Cerebellar cortex (tissue), 1 donor: ENCODE results near the gene WDR41.

Source experiments
- DNase-seq: peaks from one replicate; pipeline ENCODE4 v3.0.0-alpha.2; 2015; ENCODE audit warnings: low spot score

Gene WDR41

GRCh38 chr5:77448831-77449230, 43.3 kb downstream of the WDR41 start:
- DNase-seq = no peak

- no peak for DNase-seq
Observed at GRCh38 chr5:77444356-77444755, 47.8 kb downstream of the WDR41 start.

- DNase-seq = no peak
Observed at GRCh38 chr5:77443670-77444069, 48.4 kb downstream of the WDR41 start.

GRCh38 chr5:77438071-77438470, 54.0 kb downstream of the WDR41 start:
- peak; percentile 90 for DNase-seq

- DNase-seq = peak; percentile 56
Observed at GRCh38 chr5:77437194-77437593, 54.9 kb downstream of the WDR41 start.

GRCh38 chr5:77431719-77432118, 60.4 kb downstream of the WDR41 start:
- no peak for DNase-seq

GRCh38 chr5:77431286-77431685, 60.8 kb downstream of the WDR41 start:
- no peak for DNase-seq

GRCh38 chr5:77430726-77431125, 61.4 kb downstream of the WDR41 start:
- DNase-seq = no peak

- DNase-seq = no peak
Observed at GRCh38 chr5:77428526-77428925, 63.6 kb downstream of the WDR41 start.

- no peak for DNase-seq
Observed at GRCh38 chr5:77427998-77428397, 64.1 kb downstream of the WDR41 start.

- no peak for DNase-seq
Observed at GRCh38 chr5:77426670-77427069, 65.4 kb downstream of the WDR41 start.

- no peak for DNase-seq
Observed at GRCh38 chr5:77425998-77426659, 66.0 kb downstream of the WDR41 start.

- DNase-seq = no peak
Observed at GRCh38 chr5:77425420-77425819, 66.7 kb downstream of the WDR41 start.

- DNase-seq = no peak
Observed at GRCh38 chr5:77424921-77425320, 67.2 kb downstream of the WDR41 start.

GRCh38 chr5:77423022-77423750, 68.9 kb downstream of the WDR41 start:
- DNase-seq = no peak

- DNase-seq = no peak
Observed at GRCh38 chr5:77420940-77421339, 71.2 kb downstream of the WDR41 start.

GRCh38 chr5:77419644-77420582, 72.2 kb downstream of the WDR41 start:
- no peak for DNase-seq

GRCh38 chr5:77418601-77419581, 73.2 kb downstream of the WDR41 start:
- no peak for DNase-seq

GRCh38 chr5:77418162-77418561, 74.0 kb downstream of the WDR41 start:
- no peak for DNase-seq

GRCh38 chr5:77413049-77413448, 79.1 kb downstream of the WDR41 start:
- DNase-seq = no peak

- no peak for DNase-seq
Observed at GRCh38 chr5:77409870-77410621, 82.1 kb downstream of the WDR41 start.
